Prostate gland (tissue), 2 donors: ENCODE data around the gene BRSK2. TPM values are rescaled to one million over a fixed set of nuclear protein-coding genes. Genes with fewer than 3 reads are reported as not detected.

Experiments
- DNase-seq: peaks from one replicate; pipeline ENCODE4 v3.0.0-alpha.2; 2019; ENCODE audit warnings: low spot score
- H3K27ac ChIP-seq, 2 donors: fragments of 200-600 bp; sonication (generic); 2 replicates each; pipeline ENCODE4 v1.5.1; 2017 to 2019
- H3K27me3 ChIP-seq: fragments of 200-600 bp; sonication (generic); replicated peaks from 2 replicates; pipeline ENCODE4 v1.5.1; 2019; ENCODE audit not compliant: insufficient read depth
- H3K36me3 ChIP-seq, 2 donors: fragments of 200-600 bp; sonication (generic); 1 replicate in 1 of 2; 2 replicates in 1 of 2; pipeline versions ENCODE4 v1.5.1 to v1.8.1; 2017 to 2019
- H3K4me1 ChIP-seq: fragments of 200-600 bp; sonication (generic); replicated peaks from 2 replicates; pipeline ENCODE4 v1.5.1; 2019
- H3K4me3 ChIP-seq, 2 donors: fragments of 200-600 bp; sonication (generic); 2 replicates each; pipeline ENCODE4 v1.5.1; 2017 to 2019
- H3K9me3 ChIP-seq: fragments of 200-600 bp; sonication (generic); 2 replicates; pipeline ENCODE4 v1.5.1; 2017
- POLR2A ChIP-seq: fragments of 450-650 bp; IDR thresholded peaks from one replicate; pipeline ENCODE4 v1.6.1; 2016; ENCODE audit warnings: antibody characterized with exemption, mild to moderate bottlenecking
- POLR2AphosphoS5 ChIP-seq: sonication (generic); formaldehyde crosslinking; IDR thresholded peaks from one replicate; pipeline ENCODE4 v1.6.1; 2017; ENCODE audit warnings: antibody characterized with exemption
- WGBS: methylation state at CpG from one replicate; pipeline ENCODE4 v1.1.5; 2018; 5-methylcytosine and 5-hydroxymethylcytosine counted together
- intact Hi-C: fragments of 100-400 bp; cut with DNase I; formaldehyde crosslinking; loops from one replicate; pipeline ENCODE4 v1.14.2; 2022
- total RNA-seq, 2 donors: library from RNA; depleted of rRNA; stranded (reverse); fragments of >200 nt; gene quantifications; one replicate each; pipeline ENCODE4 v1.1.0, GENCODE V29; 2016
- TF ChIP-seq, protein P1 (sequence below), 4 experiments: fragments of 200-600 bp in 2 of 4; fragments of 450-650 bp in 2 of 4; sonication (generic) in 2 of 4; IDR thresholded peaks; 1 replicate in 3 of 4; 2 replicates in 1 of 4; pipeline ENCODE4 v1.5.1; 2016 to 2019; ENCODE audit warnings: antibody characterized with exemption in 4 of 4, mild to moderate bottlenecking in 2 of 4, moderate library complexity in 2 of 4

The BRSK2 gene
- total RNA-seq, 2 donors from 2014 or later = 0.96 to 29.7 TPM

DNA sequence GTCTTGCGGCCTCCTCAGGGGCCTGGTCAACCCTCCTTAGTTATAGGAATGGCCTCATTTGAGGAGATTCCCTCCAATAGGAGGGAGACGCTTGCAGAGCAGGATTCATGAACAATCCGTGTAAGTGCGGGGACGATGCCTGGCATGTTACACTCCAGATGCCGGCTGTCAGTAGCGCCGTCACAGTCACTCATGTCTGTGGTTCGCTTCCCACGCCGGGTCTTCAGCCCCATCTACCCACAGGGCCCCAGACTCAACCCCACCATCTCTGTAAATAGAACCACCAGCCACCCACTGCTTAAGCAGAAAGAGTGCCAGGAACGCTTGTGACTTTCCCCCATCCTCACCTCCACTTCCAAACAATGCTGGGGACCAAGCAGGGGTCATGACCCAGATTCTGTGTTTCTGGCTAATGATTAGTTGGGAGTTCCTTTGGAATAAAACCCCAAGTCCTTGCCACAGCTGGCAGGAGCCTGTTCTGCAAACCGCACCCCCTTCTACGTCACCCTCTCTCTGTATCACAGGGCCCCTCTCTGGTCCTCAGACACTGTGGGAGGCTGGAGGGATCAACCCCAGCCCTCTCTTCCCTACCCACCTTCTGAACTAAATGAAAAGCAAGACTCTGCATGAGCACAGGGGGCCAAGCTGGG lies 41.5 kb upstream of the BRSK2 start:
- 86% methylated on average over 14 of the region's 14 CpGs for WGBS
- Histone ChIP-seq H3K4me1 (no peaks in the 10 kb centered on the region), H3K27me3 (no peaks in the 10 kb centered on the region), H3K27ac (no peak overlapping the region), H3K36me3 (no peaks in the 10 kb centered on the region), H3K9me3 (no peaks in the 10 kb centered on the region), H3K4me3 (no peak overlapping the region)
- TF ChIP-seq, protein P1, sequence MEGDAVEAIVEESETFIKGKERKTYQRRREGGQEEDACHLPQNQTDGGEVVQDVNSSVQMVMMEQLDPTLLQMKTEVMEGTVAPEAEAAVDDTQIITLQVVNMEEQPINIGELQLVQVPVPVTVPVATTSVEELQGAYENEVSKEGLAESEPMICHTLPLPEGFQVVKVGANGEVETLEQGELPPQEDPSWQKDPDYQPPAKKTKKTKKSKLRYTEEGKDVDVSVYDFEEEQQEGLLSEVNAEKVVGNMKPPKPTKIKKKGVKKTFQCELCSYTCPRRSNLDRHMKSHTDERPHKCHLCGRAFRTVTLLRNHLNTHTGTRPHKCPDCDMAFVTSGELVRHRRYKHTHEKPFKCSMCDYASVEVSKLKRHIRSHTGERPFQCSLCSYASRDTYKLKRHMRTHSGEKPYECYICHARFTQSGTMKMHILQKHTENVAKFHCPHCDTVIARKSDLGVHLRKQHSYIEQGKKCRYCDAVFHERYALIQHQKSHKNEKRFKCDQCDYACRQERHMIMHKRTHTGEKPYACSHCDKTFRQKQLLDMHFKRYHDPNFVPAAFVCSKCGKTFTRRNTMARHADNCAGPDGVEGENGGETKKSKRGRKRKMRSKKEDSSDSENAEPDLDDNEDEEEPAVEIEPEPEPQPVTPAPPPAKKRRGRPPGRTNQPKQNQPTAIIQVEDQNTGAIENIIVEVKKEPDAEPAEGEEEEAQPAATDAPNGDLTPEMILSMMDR (IDR thresholded peaks at IDR 0.05) = no peak
- TF ChIP-seq POLR2A (no peak), POLR2AphosphoS5 (no peak)
- DNase-seq = no peak
- intact Hi-C loops = no loop called here

DNA sequence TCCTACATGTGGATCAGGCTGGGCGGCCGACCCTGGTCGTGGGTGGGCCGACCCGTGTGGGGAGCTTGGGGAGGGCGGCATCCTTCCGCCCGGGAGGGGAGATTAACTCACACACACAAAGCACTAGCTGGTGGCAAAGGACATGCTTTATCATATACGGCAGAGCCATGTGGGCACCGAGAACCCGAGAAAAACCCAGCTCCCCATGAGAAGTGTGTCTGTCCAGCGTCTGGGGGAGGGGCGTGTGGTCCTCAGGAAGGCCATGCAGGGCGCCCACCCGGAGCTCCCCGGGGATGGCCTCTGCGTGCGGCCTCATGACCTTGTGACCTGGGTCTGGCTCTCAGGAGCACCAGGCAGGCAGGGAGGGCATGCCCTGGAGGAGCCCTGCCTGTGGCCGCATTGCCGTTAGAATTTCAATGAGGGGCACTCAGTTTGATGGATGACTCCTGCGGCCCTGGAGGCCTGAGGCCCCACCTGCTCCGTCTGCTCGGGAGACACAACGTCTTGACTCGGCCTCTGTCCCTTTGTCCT lies 40.9 kb upstream of the BRSK2 start:
- 61% methylated on average over 22 of the region's 25 CpGs for WGBS
- Histone ChIP-seq H3K27me3 (no peaks in the 10 kb centered on the region), H3K4me3 (no peak overlapping the region), H3K27ac (no peak overlapping the region), H3K9me3 (no peaks in the 10 kb centered on the region), H3K36me3 (no peaks in the 10 kb centered on the region), H3K4me1 (no peaks in the 10 kb centered on the region)
- intact Hi-C loops = no loop called here
- no peak for DNase-seq
- TF ChIP-seq, protein P1 (IDR thresholded peaks at IDR 0.05) = no peak
- TF ChIP-seq POLR2A = no peak
- no peak for TF ChIP-seq POLR2AphosphoS5

DNA sequence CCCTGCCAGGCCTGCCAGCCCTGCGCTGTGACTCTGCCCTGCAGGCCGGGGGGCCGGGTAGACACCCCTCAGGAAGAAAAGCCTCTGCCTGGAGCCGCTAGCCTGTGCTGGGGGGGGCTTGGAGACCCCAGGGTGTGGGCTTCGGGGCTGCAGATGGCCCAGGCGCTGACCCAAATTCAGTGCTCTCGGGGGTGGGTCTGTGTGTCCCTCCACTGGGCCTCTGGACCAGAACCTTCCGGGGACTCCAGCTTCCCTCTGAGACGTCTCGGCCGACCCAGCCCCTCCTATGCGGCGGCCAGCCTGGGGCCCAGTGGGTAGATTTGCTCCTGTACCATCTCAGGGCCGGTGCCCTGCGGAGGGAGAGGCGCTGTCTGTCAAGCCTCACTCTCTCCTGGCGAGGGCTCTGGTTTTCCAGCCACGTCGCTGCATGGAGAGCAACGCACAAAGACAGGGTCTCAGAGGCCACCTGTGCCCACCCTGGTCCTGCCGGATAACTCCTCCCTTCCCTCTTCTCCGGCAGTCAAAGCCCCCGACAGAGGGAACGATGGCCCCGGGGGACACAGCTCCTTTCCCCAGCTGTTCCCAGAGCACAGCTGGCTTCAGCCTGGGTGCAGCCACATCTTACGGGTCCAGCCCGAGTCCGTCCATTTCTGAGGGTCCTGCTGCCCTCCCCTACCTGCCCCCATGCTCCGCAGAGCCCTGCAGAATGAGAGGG lies 40.2 kb upstream of the BRSK2 start:
- intact Hi-C loops = no loop called here
- Histone ChIP-seq H3K27me3 (no peaks in the 10 kb centered on the region), H3K36me3 (no peaks in the 10 kb centered on the region), H3K4me3 (no peak overlapping the region), H3K4me1 (no peaks in the 10 kb centered on the region), H3K27ac (no peak overlapping the region), H3K9me3 (no peaks in the 10 kb centered on the region)
- no peak for DNase-seq
- 75% methylated on average over 28 of the region's 29 CpGs for WGBS
- TF ChIP-seq, protein P1 (IDR thresholded peaks at IDR 0.05) = no peak
- TF ChIP-seq POLR2AphosphoS5 (no peak), POLR2A (no peak)

DNA sequence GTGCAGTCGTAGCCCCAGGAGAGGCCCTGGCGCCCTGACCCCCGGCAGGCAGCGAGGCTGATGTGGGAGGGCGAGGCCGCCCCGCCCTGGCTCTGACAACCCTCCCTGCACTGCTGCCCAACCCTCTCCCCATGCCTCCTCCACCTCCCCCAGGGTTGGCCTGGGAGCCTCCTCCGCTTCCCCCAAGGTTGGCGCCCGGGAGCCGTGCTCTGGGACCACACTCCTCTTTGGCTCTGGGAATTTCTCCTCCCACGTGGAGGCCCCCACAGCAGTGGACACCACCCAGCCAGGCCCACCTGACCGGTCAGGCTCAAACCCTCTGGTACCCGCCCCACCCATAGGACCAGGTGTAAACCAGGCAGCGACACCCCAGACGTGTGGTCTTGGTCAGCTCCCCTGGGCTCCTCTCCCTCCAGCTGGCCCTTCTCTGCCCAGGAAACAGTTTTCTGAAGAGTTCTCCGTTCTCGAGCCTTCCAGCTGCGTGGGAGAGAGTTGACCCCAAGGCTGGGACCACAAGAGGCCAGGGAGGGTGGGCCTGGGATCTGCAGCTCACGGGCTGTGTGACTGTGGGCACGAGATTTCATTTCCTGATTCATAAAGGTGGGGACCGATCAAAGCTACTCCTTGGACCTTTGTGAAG lies 39.5 kb upstream of the BRSK2 start:
- Histone ChIP-seq H3K27me3 (no peaks in the 10 kb centered on the region), H3K9me3 (no peaks in the 10 kb centered on the region), H3K36me3 (no peaks in the 10 kb centered on the region), H3K27ac (no peak overlapping the region), H3K4me3 (no peak overlapping the region), H3K4me1 (no peaks in the 10 kb centered on the region)
- WGBS = 70% methylated on average over 22 of the region's 22 CpGs
- no peak for DNase-seq
- intact Hi-C loops = no loop called here
- TF ChIP-seq POLR2A = no peak
- TF ChIP-seq, protein P1 (IDR thresholded peaks at IDR 0.05) = no peak
- TF ChIP-seq POLR2AphosphoS5 = no peak
